Ovary (tissue), 3 donors: Measurements from ENCODE around the gene MRPL47.

Experiments used
- POLR2A ChIP-seq: fragments of 450-650 bp; IDR thresholded peaks from one replicate; pipeline ENCODE4 v1.6.1; 2017; ENCODE audit warnings: antibody characterized with exemption, mild to moderate bottlenecking, moderate library complexity
- TF ChIP-seq, protein P1 (sequence below), 3 donors: fragments of 450-650 bp in 2 of 3; fragments of 200-600 bp in 1 of 3; IDR thresholded peaks; one replicate each; pipeline versions ENCODE4 v1.5.1 to v1.8.0; 2016 to 2022; ENCODE audit warnings: antibody characterized with exemption in 3 of 3, mild to moderate bottlenecking in 1 of 3
- donor health status: DM: no; HTN: no; CAD: no.

DNA sequence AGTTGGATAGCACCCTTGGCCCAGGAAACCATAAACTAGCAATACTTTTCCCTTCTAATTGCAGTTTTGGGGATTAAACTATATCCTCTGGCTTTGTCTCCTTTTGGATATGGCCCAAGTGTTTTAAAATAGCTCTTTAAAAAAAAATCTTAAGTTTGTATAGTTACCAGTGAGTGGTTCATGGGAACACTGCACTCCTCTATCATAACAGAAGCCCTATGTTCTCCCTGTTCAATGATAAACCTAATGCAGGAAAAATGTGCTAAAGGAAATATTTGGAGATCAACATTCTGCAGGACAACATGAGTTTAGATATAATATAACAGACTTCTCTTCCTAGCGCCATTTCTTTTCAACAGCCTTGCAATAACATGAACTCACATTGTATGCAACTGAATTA is 13.1 kb downstream of the MRPL47 start:
- TF ChIP-seq, protein P1, sequence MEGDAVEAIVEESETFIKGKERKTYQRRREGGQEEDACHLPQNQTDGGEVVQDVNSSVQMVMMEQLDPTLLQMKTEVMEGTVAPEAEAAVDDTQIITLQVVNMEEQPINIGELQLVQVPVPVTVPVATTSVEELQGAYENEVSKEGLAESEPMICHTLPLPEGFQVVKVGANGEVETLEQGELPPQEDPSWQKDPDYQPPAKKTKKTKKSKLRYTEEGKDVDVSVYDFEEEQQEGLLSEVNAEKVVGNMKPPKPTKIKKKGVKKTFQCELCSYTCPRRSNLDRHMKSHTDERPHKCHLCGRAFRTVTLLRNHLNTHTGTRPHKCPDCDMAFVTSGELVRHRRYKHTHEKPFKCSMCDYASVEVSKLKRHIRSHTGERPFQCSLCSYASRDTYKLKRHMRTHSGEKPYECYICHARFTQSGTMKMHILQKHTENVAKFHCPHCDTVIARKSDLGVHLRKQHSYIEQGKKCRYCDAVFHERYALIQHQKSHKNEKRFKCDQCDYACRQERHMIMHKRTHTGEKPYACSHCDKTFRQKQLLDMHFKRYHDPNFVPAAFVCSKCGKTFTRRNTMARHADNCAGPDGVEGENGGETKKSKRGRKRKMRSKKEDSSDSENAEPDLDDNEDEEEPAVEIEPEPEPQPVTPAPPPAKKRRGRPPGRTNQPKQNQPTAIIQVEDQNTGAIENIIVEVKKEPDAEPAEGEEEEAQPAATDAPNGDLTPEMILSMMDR (IDR thresholded peaks at IDR 0.05), result no peak
- no peak for TF ChIP-seq POLR2A
